NCI-H2196 (cell line): ENCODE data around the gene GTF2H2C.
A peak's percentile ranks its signal among the peaks of the same experiment; 100 is the strongest.
"Not testable (repeated sequence)": the region's sequence is repeated elsewhere in the genome, so short reads cannot be mapped to it uniquely, and the experiment has no call there.

Experiments used
- DNase-seq: peaks from one replicate; lab custom pipeline; 2025; ENCODE audit not compliant: unreplicated experiment; lab: John Stamatoyannopoulos, UW

Gene GTF2H2C

GRCh38 chr5:69559908-69560330 lies at the start of gene GTF2H2C:
Gene GTF2H2C (plus strand): TSS chr5:69560191. CDS start chr5:69565133, 4,942 bp downstream.
- DNase-seq = not testable (repeated sequence)

- DNase-seq = no peak
Observed at GRCh38 chr5:69510694-69511093, 49.3 kb upstream of the GTF2H2C start.

- DNase-seq = no peak
Observed at GRCh38 chr5:69512740-69513260, 47.2 kb upstream of the GTF2H2C start.

DNA sequence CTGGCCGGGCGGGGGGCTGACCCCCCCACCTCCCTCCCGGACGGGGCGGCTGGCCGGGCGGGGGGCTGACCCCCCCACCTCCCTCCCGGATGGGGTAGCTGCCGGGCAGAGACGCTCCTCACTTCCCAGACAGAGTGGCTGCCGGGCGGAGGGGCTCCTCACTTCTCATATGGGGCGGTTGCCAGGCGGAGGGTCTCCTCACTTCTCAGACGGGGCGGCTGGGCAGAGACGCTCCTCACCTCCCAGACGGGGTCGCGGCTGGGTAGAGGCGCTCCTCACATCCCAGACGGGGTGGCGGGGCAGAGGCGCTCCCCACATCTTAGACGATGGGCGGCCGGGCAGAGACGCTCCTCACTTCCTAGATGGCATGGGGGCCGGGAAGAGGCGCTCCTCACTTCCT lies 44.4 kb upstream of the GTF2H2C start:
- not testable (repeated sequence) for DNase-seq

- DNase-seq = no peak
Observed at GRCh38 chr5:69516769-69517168, 43.2 kb upstream of the GTF2H2C start.

DNA sequence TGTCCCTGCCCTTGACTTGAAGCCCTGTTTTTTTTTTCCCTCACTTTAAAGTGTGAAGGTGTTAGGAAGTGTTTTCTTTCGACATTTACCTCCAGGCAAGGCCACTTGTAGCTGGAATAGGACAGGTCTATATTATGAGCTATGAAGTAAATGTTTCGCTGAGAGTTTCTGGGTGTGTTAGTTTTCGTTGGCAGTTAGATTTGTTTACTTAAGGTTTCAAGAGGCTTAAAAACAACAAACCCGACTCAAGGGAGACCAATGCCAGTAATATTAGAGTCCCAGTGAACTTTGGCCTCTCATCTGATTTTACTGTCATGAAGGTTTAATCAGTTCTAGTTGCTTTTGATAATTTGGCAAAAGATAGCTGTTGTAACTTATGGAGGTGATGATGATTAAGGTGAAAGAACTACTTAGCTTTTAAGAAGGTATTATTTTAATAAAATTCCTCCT lies 42.2 kb upstream of the GTF2H2C start:
- peak; percentile 61 for DNase-seq

DNA sequence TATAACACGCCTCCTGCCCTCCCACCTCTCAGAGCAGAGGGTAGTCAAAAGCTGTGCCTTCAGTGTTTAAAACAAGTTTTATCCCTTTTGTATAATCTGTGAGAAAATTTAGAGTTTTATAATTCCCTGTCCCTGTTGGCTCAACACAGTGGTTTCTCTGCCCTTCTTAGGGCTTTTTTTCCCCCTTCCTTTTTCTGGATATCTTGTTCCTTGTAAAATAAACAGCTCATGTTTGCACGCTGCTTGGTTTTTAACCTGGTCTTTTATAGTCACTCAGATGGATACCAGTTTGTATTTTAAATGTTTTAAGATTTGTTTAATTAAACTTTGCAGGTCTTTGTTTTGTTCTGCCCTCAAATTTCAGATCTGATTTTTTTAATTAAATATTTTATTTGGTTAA lies 40.7 kb upstream of the GTF2H2C start:
- no peak for DNase-seq

- no peak for DNase-seq
Observed at GRCh38 chr5:69522035-69522434, 38.0 kb upstream of the GTF2H2C start.

DNA sequence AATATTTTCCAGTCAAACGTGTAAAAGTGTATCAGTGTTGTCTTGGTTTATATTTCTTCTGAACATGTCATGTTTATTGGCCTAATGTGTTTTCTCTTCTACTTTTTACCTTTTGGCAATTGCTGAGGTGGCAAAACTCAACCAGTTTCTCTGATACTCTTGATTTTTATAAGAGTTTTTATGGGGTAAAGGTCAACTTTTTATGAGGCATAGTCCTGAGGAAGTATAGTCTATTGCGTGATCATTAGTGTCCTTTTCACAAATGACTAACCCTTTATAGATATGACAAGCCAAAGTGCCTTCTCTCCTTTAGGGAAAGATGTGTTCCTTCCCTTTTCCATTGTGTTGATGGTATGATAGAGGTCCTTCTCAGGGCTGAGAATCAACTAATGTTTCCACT lies 34.5 kb upstream of the GTF2H2C start:
- no peak for DNase-seq

- DNase-seq = no peak
Observed at GRCh38 chr5:69526660-69527059, 33.3 kb upstream of the GTF2H2C start.

DNA sequence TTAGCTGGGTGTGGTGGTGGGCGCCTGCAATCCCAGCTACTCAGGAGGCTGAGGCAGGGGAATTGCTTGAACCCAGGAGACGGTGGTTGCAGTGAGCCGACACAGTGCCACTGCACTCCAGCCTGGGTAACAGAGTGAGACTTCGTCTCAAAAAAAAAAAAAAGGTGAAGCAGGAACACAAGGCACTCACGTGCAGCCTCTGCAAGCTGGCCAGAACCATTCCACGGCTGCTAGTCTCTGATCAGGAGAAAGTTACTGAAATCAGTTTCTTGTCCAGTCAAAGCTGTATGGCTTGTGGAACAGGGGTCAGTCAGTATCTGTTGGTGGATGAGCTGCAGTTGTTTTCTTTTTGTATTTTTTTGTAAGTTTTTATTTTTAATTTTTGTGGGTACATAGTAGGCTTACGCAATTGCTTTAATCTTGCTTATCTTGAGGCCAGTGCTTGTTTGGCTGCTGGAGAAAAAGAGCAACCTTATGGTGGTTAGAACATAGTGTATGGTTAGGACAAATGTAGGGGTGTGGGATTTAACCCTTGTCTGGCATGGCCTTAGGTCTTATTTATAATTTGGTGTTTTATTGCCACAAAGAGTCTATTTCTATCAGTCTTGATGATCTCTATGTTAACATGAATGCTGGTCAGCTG lies 32.7 kb upstream of the GTF2H2C start:
- no peak for DNase-seq

- no peak for DNase-seq
Observed at GRCh38 chr5:69528035-69528434, 32.0 kb upstream of the GTF2H2C start.

DNA sequence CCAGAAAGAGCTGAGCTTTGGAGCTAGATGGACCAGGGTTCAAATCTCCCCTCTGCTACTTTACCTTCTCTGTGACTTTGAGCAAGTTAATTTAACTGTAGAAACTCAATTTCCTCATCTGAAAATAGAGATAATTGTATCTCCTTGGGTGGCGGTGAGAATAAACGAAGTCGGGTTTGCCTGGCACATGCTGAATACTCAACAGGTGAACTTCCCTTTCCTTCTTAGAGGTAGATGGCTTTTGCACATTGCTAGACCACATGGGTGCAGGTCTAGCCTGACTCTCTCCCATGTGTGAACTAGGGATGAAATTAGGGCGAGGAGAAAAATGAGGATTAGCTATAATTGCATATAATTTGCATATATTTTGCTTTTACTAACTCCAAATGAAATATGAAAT lies 31.4 kb upstream of the GTF2H2C start:
- DNase-seq = no peak

DNA sequence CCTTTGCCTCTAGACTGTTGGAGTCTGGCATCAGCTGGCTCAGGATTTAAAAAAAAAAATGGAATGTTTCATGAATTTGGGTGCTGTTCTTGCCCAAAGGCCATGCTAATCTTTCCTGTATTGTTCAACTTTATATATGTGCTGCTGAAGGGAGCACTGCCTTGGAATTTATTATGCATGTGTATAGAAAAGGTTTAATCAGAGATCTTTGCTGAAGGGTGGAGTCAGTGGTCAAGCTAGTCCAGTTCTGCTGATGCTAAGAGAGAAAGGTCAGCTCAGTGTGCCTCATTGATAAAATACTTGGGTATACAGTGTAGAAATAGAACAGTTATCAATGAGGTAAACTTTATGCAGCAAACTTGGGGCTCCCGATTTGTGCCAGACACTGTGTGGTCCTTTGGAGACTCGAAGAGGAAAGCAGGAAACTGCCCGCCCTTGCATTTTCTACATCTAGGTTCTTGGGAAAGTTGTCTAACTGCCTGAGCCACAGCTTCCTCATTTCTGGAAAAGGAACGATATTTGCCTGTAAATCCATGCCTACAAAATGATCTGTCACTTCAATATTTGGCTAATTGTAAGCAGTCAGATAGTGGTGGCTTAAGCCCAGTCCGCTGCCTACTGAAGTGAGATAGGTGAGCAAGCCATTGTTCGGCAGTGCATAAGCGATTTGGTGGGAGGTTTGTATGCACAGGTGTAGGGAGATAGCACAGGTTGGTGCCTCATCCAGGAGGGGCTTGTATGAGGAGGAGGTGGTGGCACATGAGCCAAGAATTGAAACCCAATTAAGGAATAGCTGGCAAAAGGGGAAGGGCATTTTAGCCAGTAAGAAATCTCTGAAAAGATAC lies 29.2 kb upstream of the GTF2H2C start:
- DNase-seq = no peak

- no peak for DNase-seq
Observed at GRCh38 chr5:69531406-69531801, 28.6 kb upstream of the GTF2H2C start.

DNA sequence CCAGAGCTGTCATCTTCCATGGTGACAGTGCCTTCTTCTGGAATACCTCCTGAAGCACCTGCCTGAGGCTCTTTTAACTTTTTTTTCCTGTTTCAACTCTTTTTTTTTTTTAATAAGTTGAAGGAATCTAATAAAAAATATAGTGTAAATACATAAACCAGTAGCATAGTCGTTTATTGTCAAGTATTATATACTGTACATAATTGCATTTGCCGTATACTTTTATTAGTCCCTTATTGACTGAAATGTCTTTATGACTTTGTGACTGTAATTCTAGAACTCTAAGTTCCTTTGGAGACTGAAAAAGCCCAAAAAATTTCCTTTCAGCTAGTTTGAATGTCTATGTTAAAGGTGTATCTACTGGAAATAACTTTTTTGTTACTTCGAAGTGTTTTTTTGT lies 22.1 kb upstream of the GTF2H2C start:
- DNase-seq = not testable (repeated sequence)

GRCh38 chr5:69538735-69539134 lies 21.3 kb upstream of the GTF2H2C start:
- DNase-seq = not testable (repeated sequence)

GRCh38 chr5:69541347-69541746 lies 18.6 kb upstream of the GTF2H2C start:
- not testable (repeated sequence) for DNase-seq

- DNase-seq = not testable (repeated sequence)
Observed at GRCh38 chr5:69542838-69543618, 17.0 kb upstream of the GTF2H2C start.

- not testable (repeated sequence) for DNase-seq
Observed at GRCh38 chr5:69544602-69545001, 15.4 kb upstream of the GTF2H2C start.
